Ovary (tissue), 9 donors: ENCODE results near the gene TMEM178A. TPM values are rescaled to one million over a fixed set of nuclear protein-coding genes. Genes with fewer than 3 reads are reported as not detected.

Experiments
- DNase-seq, 5 donors: peaks; one replicate each; pipeline ENCODE4 v3.0.0-alpha.2; 2019 to 2020
- H3K27ac ChIP-seq, 2 donors: fragments of 200-600 bp; one replicate each; pipeline versions ENCODE4 v1.5.1 to v1.8.0; 2019 to 2022
- H3K27me3 ChIP-seq: fragments of 200-600 bp; one replicate; pipeline ENCODE4 v1.8.0; 2022
- H3K36me3 ChIP-seq: fragments of 200-600 bp; sonication (generic); one replicate; pipeline ENCODE4 v1.5.1; 2019
- H3K4me1 ChIP-seq: one replicate; pipeline ENCODE4 v1.8.1; 2013; ENCODE audit warnings: mild to moderate bottlenecking, moderate library complexity; ENCODE audit not compliant: insufficient read depth
- H3K4me3 ChIP-seq: fragments of 200-600 bp; sonication (generic); one replicate; pipeline ENCODE4 v1.5.1; 2017
- H3K9me3 ChIP-seq, 2 donors: fragments of 200-600 bp in 1 of 2; sonication (generic) in 1 of 2; one replicate each; pipeline versions ENCODE4 v1.5.1 to v1.8.1; 2013 to 2019; ENCODE audit warnings: mild to moderate bottlenecking in 1 of 2, moderate library complexity in 1 of 2
- CTCF ChIP-seq, 3 donors: fragments of 450-650 bp in 2 of 3; fragments of 200-600 bp in 1 of 3; IDR thresholded peaks; one replicate each; pipeline versions ENCODE4 v1.5.1 to v1.8.0; 2016 to 2022; ENCODE audit warnings: antibody characterized with exemption in 3 of 3, mild to moderate bottlenecking in 1 of 3
- EP300 ChIP-seq: sonication (generic); formaldehyde crosslinking; IDR thresholded peaks from one replicate; pipeline ENCODE4 v1.6.1; 2017; ENCODE audit warnings: antibody characterized with exemption
- POLR2A ChIP-seq: fragments of 450-650 bp; IDR thresholded peaks from one replicate; pipeline ENCODE4 v1.6.1; 2017; ENCODE audit warnings: antibody characterized with exemption, mild to moderate bottlenecking, moderate library complexity
- WGBS, 3 donors: extraction: QIAGEN DNeasy Blood & Tissue Kit in 1 of 3; methylation state at CpG; one replicate each; pipeline versions ENCODE4 v1.1.5 to v1.1.7; 2013 to 2017; 5-methylcytosine and 5-hydroxymethylcytosine counted together
- intact Hi-C, 4 donors: fragments of 100-400 bp; cut with DNase I; formaldehyde crosslinking; loops; one replicate each; pipeline versions ENCODE4 v1.11.0 to v1.15.1; 2022 to 2023
- polyA plus RNA-seq, 2 donors: library from polyadenylated mRNA; stranded (reverse); fragments of 200-250 nt in 1 of 2; fragments of 350-450 nt in 1 of 2; fragmentation: Illumina TruSeq in 1 of 2; extraction: RNeasy Lipid Tissue Mini Kit (QIAGEN cat#74804) in 1 of 2; gene quantifications; one replicate each; pipeline ENCODE4 v1.2.3, GENCODE V29; 2013 to 2014
- total RNA-seq, 7 donors: library from RNA; depleted of rRNA in 2 of 7; stranded (reverse); fragments of >200 nt in 2 of 7; fragmentation: NEBNext Ultra II Directional in 3 of 7; extraction: Animal tissue kit (Norgen Biotek cat#: 25700) in 3 of 7; gene quantifications; one replicate each; pipeline versions ENCODE4 v1.1.0 to v1.2.4, GENCODE V29; 2016 to 2023
- donor health status: DM: no; HTN: no; CAD: no; lungs with moderate emphysema.
- donor health status: DM: no; HTN: no; CAD: no.
- donor health status: Bipolar disorder and iron deficiency.
- donor health status: DM: yes; HTN: yes; CAD: no.
- donor health status: DM: no; HTN: no; CAD: no.
- donor health status: DM: yes; HTN: yes; CAD: no.

The TMEM178A gene
- total and polyA plus RNA-seq, 9 donors, result 1.7 to 7.0 (median 2.6) TPM

GRCh38 chr2:39621596-39621995 lies 44.1 kb upstream of the TMEM178A start:
- Histone ChIP-seq H3K27me3 (no peaks in the 10 kb centered on the region), H3K9me3 (no peaks in the 10 kb centered on the region), H3K4me3 (no peak overlapping the region), H3K36me3 (no peaks in the 10 kb centered on the region), H3K27ac (no peak overlapping the region), H3K4me1 (peaks cover 2% of the 10 kb centered on the region)
- 95 to 97% (median 97%) methylated on average over 2 of the region's 2 CpGs for WGBS, 3 donors
- TF ChIP-seq POLR2A, result no peak
- TF ChIP-seq CTCF (IDR thresholded peaks at IDR 0.05), result no peak
- DNase-seq, result no peak
- intact Hi-C loops, result no loop called here

- Histone ChIP-seq H3K4me3 (no peak overlapping the region), H3K4me1 (peaks cover 2% of the 10 kb centered on the region), H3K9me3 (no peaks in the 10 kb centered on the region), H3K27ac (no peak overlapping the region), H3K36me3 (no peaks in the 10 kb centered on the region), H3K27me3 (no peaks in the 10 kb centered on the region)
- no peak for DNase-seq
- intact Hi-C loops, result no loop called here
- TF ChIP-seq POLR2A, result no peak
- TF ChIP-seq CTCF (IDR thresholded peaks at IDR 0.05), result no peak
- TF ChIP-seq EP300, result no peak
- WGBS, 3 donors, result 22 to 38% (median 25%) methylated on average over 2 of the region's 2 CpGs
These were observed 42.9 kb upstream of the TMEM178A start for GRCh38 chr2:39622860-39623259.

GRCh38 chr2:39623917-39624316 lies 41.8 kb upstream of the TMEM178A start:
- WGBS, 3 donors, result 56 to 64% (median 62%) methylated on average over 5 of the region's 5 CpGs
- peak in 2 of 5 donors; percentile 19 to 22 for DNase-seq
- peaks cover 2% of the 10 kb centered on the region for H3K4me1 ChIP-seq
- H3K27me3 ChIP-seq, result no peaks in the 10 kb centered on the region
- TF ChIP-seq CTCF (IDR thresholded peaks at IDR 0.05) (no peak), POLR2A (no peak), EP300 (no peak)
- no peak overlapping the region for H3K4me3 ChIP-seq
- H3K36me3 ChIP-seq, result no peaks in the 10 kb centered on the region
- intact Hi-C loops, result no loop called here
- no peak overlapping the region for H3K27ac ChIP-seq
- H3K9me3 ChIP-seq, result no peaks in the 10 kb centered on the region

- H3K27ac ChIP-seq, result no peak overlapping the region
- no peak for TF ChIP-seq EP300
- no peak for TF ChIP-seq POLR2A
- TF ChIP-seq CTCF (IDR thresholded peaks at IDR 0.05), result no peak
- H3K36me3 ChIP-seq, result no peaks in the 10 kb centered on the region
- intact Hi-C loops, result no loop called here
- no peaks in the 10 kb centered on the region for H3K4me1 ChIP-seq
- WGBS, 3 donors, result 73 to 79% (median 75%) methylated on average over 9 of the region's 9 CpGs
- DNase-seq, result no peak
- H3K4me3 ChIP-seq, result no peak overlapping the region
- no peaks in the 10 kb centered on the region for H3K27me3 ChIP-seq
- H3K9me3 ChIP-seq, result no peaks in the 10 kb centered on the region
These were observed 40.4 kb upstream of the TMEM178A start for GRCh38 chr2:39625193-39625926.
